Measurements from ENCODE around the gene CPN2. TPM values are rescaled to one million over a fixed set of nuclear protein-coding genes. Genes with fewer than 3 reads are reported as not detected.

CPN2 gene
- total RNA-seq, 1 experiment from 2014 or later = not detected

GRCh38 chr3:194340757-194341400 is 10.2 kb downstream of the CPN2 start:
- Histone ChIP-seq H3K9me3 (ENCODE audit: control insufficient read depth, low read depth, low read length) (no peaks in the 10 kb centered on the region), H4K20me1 (ENCODE audit: control insufficient read depth, insufficient read depth, insufficient read length) (no peaks in the 10 kb centered on the region), H3K18ac (ENCODE audit: insufficient read length, low read depth, low read length) (no peak overlapping the region), H2AFZ (ENCODE audit: low read length) (no peak overlapping the region), H2BK5ac (ENCODE audit: insufficient read length, low read length) (no peak overlapping the region), H3T11ph (ENCODE audit: low read length) (no peak overlapping the region), H2AK5ac (ENCODE audit: insufficient read length, low read length) (no peak overlapping the region), H3K79me2 (ENCODE audit: insufficient read depth, low read length) (no peaks in the 10 kb centered on the region), H3K23ac (ENCODE audit: insufficient read length, low read depth, low read length) (no peak overlapping the region), H3K14ac (ENCODE audit: insufficient read depth, low read length) (no peak overlapping the region), H2BK12ac (ENCODE audit: insufficient read length, low read depth, low read length) (no peak overlapping the region), H3K4ac (ENCODE audit: low read depth, low read length) (no peak overlapping the region), H3K9ac (ENCODE audit: extremely low read depth, insufficient read length, low read length) (no peak overlapping the region), H3K79me1 (ENCODE audit: insufficient read depth, low read depth, low read length, poor library complexity, severe bottlenecking) (no peaks in the 10 kb centered on the region), H3K4me2 (ENCODE audit: insufficient read depth, insufficient read length, low read length) (no peak overlapping the region), H4K91ac (ENCODE audit: insufficient read length, low read depth, low read length) (no peak overlapping the region), H2BK120ac (ENCODE audit: low read depth, low read length, poor library complexity, severe bottlenecking) (no peak overlapping the region), H3K56ac (ENCODE audit: insufficient read length, low read depth, low read length) (no peak overlapping the region), H4K8ac (replicated peaks; ENCODE audit: insufficient read length, low read depth, low read length) (no peak overlapping the region), H2BK15ac (ENCODE audit: low read depth, low read length) (no peak overlapping the region), H3K23me2 (ENCODE audit: insufficient read length, low read depth, low read length, poor library complexity, severe bottlenecking) (no peaks in the 10 kb centered on the region), H3K4me1 (ENCODE audit: insufficient read depth, low read length) (peaks cover 4% of the 10 kb centered on the region), H3K27ac (ENCODE audit: insufficient read length, low read depth, low read length) (no peak overlapping the region), H3K27me3 (ENCODE audit: insufficient read depth, low read length) (no peaks in the 10 kb centered on the region; the same call in 1 of the 2 replicates), H4K5ac (ENCODE audit: insufficient read length, low read depth, low read length) (no peak overlapping the region), H2BK20ac (ENCODE audit: low read depth, low read length, poor library complexity, severe bottlenecking) (no peak overlapping the region)
- peaks cover 31 to 37% of the 10 kb centered on the region in 2 experiments for H3K4me1 Mint-ChIP-seq
- peaks cover 40% of the 10 kb centered on the region for H3K27me3 Mint-ChIP-seq (ENCODE audit: low read depth)
- no CpG with 5 or more reads among the region's 24 CpGs for WGBS (ENCODE audit: extremely low coverage, insufficient read length, low lambda C conversion rate)
- no peaks in the 10 kb centered on the region for H3K36me3 Mint-ChIP-seq (ENCODE audit: insufficient read depth in 1 of 3, low read depth in 3 of 3)
- H3K9me3 Mint-ChIP-seq = no peaks in the 10 kb centered on the region; a peak in 1 of 5 replicates
- H3K27ac Mint-ChIP-seq = no peak overlapping the region; a peak in 1 of 7 replicates
- H3K4me3 Mint-ChIP-seq = peak overlapping the region in 1 of 2 experiments; percentile 62; a peak in 2 of 5 replicates
- no peak for TF ChIP-seq CTCF (conservative IDR thresholded peaks at IDR 0.05)
- peak; percentile 83 for DNase-seq

Measured in H9 (cell line).